Cardiac fibroblast (primary cell): ENCODE data around the gene SGIP1.
A peak's percentile ranks its signal among the peaks of the same experiment; 100 is the strongest.
"Not testable (repeated sequence)": the region's sequence is repeated elsewhere in the genome, so short reads cannot be mapped to it uniquely, and the experiment has no call there.

Experiments used
- DNase-seq, 2 donors: peaks; one replicate each; pipeline versions ENCODE4 v3.0.0 to v3.0.0-alpha.2; 2010; ENCODE audit warnings: low read depth in 2 of 2
- H3K4me3 ChIP-seq, 2 donors: replicated peaks in 1 of 2; 1 replicate in 1 of 2; 2 replicates in 1 of 2; pipeline ENCODE4 v1.5.1; 2011; ENCODE audit warnings: low read depth in 2 of 2, low read length in 2 of 2, mild to moderate bottlenecking in 2 of 2, moderate library complexity in 1 of 2
- CTCF ChIP-seq: IDR thresholded peaks from one replicate; pipeline ENCODE4 v1.5.1; 2011; ENCODE audit warnings: low read depth, mild to moderate bottlenecking, low read length, inconsistent platforms

Gene SGIP1

GRCh38 chr1:66575739-66576138, 41.8 kb downstream of the SGIP1 start:
- peak; percentile 63 to 88 for DNase-seq
- TF ChIP-seq CTCF, result no peak
- no peak overlapping the region for H3K4me3 ChIP-seq

GRCh38 chr1:66576645-66577044, 42.7 kb downstream of the SGIP1 start:
- peak; percentile 30 to 45 for DNase-seq
- no peak overlapping the region for H3K4me3 ChIP-seq
- no peak for TF ChIP-seq CTCF

- DNase-seq, result no peak
- no peak for TF ChIP-seq CTCF
- no peak overlapping the region for H3K4me3 ChIP-seq
Observed at GRCh38 chr1:66578841-66579240, 44.9 kb downstream of the SGIP1 start.

GRCh38 chr1:66580081-66580480, 46.1 kb downstream of the SGIP1 start:
- H3K4me3 ChIP-seq, result no peak overlapping the region
- no peak for DNase-seq
- no peak for TF ChIP-seq CTCF

- no peak overlapping the region for H3K4me3 ChIP-seq
- no peak for TF ChIP-seq CTCF
- DNase-seq, result no peak
Observed at GRCh38 chr1:66583021-66583420, 49.1 kb downstream of the SGIP1 start.

GRCh38 chr1:66585002-66585401, 51.0 kb downstream of the SGIP1 start:
- TF ChIP-seq CTCF, result no peak
- DNase-seq, result no peak
- no peak overlapping the region for H3K4me3 ChIP-seq

- TF ChIP-seq CTCF, result no peak
- no peak for DNase-seq
Observed at GRCh38 chr1:66589326-66589725, 55.4 kb downstream of the SGIP1 start.

GRCh38 chr1:66592106-66592507, 58.2 kb downstream of the SGIP1 start:
- not testable (repeated sequence) for H3K4me3 ChIP-seq, DNase-seq

More at GRCh38 chr1:66589326-66589725, 55.4 kb downstream of the SGIP1 start:
- no peak overlapping the region for H3K4me3 ChIP-seq
